Hepatic stellate cell (primary cell): ENCODE data around the gene RUNX2.
A peak's percentile ranks its signal among the peaks of the same experiment; 100 is the strongest.

ENCODE experiments used
- DNase-seq: peaks from one replicate; pipeline ENCODE4 v3.0.0; 2011; ENCODE audit warnings: low spot score

RUNX2 gene

GRCh38 chr6:45483501-45483900, 155.4 kb downstream of the RUNX2 start:
- DNase-seq: no peak

DNA sequence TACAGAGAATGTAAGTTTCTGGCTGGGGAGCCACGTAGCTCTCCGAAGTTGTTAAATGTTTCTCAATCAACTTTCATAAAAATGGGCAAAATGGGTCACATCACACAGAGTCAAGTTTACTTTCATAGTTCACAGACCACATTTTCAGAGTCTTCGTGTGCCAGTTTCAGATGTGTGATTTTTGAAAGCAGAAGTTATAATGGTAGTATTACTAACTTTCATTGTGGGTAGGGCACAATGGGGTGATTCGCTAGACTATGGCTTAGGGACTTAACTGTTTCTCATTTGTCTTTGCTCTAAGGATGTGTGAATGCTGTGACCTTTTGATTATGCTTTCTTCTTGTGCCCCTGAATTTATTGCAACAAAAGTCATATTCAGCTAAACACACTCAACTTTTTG, 158.6 kb downstream of the RUNX2 start:
- no peak for DNase-seq

DNA sequence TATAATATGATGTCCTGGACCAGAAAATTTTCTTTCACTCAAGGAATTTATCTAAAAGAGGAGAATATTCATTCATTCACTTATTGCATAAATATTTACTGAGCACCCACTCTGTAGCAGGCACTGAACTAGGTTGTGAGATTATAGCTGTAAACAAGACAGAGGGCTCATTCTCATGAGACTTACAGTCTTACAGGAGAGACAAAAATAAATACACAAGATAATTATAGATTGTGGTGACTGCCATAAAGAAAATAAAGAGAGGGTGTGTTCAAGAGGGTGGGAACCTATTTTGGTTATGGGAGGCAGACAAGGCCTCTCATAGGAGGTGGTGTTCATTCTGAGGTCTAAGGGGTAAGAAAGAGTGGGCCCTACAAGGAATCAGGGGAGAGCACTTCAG, 159.5 kb downstream of the RUNX2 start:
- DNase-seq: no peak

DNA sequence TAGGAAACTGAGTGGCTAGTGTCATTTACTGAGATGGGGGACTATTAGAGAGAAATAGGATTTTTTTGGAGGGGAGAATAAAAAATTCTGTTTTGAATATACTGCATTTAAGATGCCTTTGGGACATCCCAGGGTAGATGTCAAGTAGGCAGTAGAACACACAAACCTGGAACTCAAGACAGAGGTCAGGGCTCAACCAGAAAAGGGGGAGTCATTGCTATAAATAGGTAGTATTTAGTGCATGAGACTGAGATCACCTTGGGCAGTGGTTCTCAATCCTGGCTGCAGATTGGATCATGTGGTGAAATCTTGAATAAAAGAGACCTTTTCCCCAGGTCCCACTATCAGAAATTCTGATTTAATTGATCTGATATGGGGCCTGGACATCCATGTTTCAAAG, 160.1 kb downstream of the RUNX2 start:
- DNase-seq: no peak

- DNase-seq: no peak
Measured at GRCh38 chr6:45488889-45489288, 160.8 kb downstream of the RUNX2 start.

DNA sequence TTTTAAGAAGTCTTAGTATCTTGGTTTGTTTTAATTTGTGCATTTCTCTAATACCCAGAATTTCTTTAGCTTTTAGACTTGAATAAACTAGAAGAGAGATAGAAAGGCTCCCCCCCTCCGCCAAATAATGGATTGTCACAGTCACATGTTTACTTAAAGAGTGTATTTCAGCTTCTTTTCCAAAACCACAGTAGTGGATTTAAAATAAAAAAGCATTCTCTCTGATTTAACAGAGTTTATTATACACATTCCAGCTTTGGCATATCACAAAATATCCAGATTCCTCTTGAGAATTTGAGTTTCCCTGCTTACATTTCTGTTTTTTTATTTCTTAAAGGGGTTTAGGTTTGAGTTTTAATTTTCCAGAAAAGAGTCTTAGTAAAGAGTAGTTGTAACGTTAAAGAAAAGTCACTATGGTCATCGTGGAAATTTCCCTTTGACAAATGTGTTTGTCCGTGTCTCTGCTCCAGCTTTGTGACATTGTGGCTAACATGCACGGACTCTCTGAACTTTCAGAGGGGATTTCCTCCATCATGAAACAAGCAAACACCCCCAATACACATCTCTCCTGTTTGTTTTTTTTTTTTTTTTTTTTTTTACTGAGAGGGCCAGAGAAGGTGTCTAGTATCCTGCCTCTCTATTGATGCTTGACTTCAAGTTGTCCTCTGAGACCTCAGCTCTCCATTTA, 163.1 kb downstream of the RUNX2 start:
- DNase-seq: no peak

DNA sequence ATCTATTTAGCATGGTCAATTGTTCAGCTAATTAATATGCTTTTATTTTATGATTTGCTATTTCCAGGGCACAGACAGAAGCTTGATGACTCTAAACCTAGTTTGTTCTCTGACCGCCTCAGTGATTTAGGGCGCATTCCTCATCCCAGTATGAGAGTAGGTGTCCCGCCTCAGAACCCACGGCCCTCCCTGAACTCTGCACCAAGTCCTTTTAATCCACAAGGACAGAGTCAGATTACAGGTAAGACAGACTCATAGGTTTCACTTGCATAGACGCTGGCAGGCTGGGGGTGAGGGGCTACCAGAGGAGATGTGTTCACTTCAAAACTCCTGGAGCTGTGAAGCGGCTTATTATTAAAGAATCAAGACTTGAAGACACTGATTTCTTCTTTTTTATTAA, 163.7 kb downstream of the RUNX2 start:
- DNase-seq: no peak

GRCh38 chr6:45493761-45494160, 165.6 kb downstream of the RUNX2 start:
- no peak for DNase-seq

GRCh38 chr6:45494416-45495135, 166.4 kb downstream of the RUNX2 start:
- no peak for DNase-seq

- no peak for DNase-seq
Measured at GRCh38 chr6:45495429-45496084, 167.4 kb downstream of the RUNX2 start.

DNA sequence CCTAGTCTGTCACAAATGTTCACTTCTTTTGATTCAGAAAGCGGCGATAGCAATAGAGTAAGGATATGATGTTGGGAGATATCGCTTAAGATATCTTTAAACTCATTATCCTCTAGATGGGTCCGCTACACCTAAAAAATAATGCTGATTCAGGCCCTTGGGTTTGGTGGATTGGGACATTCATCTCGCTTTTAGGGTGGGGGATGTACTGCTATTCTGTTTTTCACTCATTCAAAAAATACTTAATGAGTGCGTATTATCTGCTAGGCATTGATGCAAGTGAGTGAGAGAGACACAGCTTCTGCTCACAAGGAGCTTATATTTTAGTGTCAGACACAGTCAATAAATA, 167.9 kb downstream of the RUNX2 start:
- no peak for DNase-seq

DNA sequence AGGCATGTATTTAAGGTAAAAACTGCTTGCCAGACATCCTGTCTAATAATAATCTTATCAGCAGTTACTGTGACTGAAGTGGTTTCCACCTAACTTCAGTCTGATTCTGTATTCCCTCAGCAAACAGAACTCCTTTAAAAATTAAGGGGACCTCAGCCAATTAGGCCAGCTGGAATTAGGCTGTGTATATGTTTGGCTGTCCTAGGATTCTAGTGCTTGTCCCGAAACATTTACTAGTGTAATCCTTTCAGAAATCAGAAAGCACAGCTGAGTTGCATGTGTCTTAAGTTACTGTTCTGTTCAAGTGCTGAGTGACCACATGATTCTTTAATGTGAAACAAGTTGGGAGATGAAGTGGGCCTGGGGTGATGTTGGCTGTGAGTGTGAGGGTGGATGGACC, 170.5 kb downstream of the RUNX2 start:
- no peak for DNase-seq

DNA sequence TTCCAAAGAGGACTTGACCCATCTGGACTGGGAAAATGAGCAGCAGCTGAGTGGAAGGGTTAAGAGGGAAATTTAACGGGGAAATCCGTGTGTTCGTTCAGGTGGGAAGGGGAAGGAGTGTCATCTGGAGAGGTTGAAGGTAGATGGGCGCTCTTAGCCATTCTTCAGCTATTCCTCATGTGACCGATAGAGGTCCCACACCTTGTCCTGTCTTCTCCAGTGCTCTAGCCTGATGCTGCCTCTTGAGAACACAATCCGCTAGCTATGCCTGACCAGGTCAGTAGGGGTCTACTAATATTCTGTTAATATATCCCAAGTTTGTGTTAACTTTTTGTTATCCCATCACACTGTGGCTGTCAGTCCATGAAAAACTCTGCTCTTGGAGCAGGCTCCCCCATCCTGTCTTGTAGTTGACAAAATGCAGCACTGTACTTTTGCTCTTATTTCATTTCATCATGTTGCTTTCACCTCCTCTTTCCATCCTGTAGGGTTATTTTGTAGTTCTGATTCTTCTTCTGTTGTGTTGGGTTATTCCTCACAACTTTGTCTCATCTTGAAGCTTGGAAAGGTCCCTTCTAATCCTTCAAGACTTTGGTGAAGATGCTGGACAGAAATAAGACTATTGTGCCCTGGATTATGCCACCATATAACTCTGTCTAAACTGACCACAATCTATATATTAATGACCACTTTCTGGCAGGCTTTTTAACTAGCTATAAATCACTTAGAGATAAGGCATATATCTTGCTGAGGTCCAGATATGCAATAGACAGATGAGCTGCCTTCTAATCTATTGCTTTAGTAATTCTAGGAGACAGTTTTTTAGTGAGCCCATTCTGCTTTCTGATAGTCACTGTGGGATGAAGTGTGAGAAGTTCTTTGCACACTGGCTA, 173.0 kb downstream of the RUNX2 start:
- no peak for DNase-seq

- DNase-seq: no peak
Measured at GRCh38 chr6:45502456-45502855, 174.3 kb downstream of the RUNX2 start.

GRCh38 chr6:45504947-45505346, 176.8 kb downstream of the RUNX2 start:
- DNase-seq: peak; percentile 26

DNA sequence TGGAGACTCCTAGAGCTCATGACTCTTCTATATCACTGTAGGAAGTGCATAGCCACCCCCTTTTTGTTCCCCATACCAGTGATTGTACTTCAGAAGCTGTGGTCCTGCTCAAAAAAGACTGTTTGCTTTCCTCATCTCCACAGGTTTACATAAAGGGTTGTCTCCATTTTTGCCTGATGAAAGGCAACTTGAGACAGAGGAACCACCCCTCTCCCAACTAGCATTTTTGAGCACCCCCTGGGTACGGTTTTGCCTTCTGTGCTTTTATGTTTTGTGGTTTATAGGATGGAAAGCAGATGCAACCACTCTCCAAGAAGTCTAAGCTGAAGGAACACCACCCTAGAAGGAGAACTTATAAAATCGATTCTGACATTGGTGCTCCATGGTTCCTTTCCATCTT, 177.3 kb downstream of the RUNX2 start:
- no peak for DNase-seq

GRCh38 chr6:45507186-45507585, 179.1 kb downstream of the RUNX2 start:
- DNase-seq: no peak

DNA sequence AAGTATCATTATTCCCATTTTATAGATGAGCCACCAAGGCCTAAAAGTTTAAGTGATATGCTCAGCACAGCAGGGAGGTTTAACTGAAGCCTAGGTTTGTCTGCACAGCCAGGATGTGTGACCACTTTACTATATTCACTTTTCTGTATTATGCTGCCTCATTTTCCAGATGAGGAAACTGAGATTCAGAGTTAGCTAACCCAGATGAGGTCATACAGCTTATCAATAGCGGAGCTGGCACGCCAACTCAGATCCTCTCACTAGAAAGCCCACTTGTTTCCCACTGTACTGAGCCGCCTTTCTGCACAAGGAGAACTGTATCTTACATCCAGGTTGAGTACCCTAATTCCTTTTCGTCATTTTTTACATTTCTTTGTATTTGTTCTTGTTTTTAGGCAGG, 181.3 kb downstream of the RUNX2 start:
- no peak for DNase-seq

- no peak for DNase-seq
Measured at GRCh38 chr6:45512717-45513116, 184.6 kb downstream of the RUNX2 start.

- no peak for DNase-seq
Measured at GRCh38 chr6:45513213-45513618, 185.1 kb downstream of the RUNX2 start.

- no peak for DNase-seq
Measured at GRCh38 chr6:45513843-45514242, 185.7 kb downstream of the RUNX2 start.

- no peak for DNase-seq
Measured at GRCh38 chr6:45514454-45515230, 186.5 kb downstream of the RUNX2 start.
